ENCODE data around the gene NUDT21.

Gene NUDT21

DNA sequence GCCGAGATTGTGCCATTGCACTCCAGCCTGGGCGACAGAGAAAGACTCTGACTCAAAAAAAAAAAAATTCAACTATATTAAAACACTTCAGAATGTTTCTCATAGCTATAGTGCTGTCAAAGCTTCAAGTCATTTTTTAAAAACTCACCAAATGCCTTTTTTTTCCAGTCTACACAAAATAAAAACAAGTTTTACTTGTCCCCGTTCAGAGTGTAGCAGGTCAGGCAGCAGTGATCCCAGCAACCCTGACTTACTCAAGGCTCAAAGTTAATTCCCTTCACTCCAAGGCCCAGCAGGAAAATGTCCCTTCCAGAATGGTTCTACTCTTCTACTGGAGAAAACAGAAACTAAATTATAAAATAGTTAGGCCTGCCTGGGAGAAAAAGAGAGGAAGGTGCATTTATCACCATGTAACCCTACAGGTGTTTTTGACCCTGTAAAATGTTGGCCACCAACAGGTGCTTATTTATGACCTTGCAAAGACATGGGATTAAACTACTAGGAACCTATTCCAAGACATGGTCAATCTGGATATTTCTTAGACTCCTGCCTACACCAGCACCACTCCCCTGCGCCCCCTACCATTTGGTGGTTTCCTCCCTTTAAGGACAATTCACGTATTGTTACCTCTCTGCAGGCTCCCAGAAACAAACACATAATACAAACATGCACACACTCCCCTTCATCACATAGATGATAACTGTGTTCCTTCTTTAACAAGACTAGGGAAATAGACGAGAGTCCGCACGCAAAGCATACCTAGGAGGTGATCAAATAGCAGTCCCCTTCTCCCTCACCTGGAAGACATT, 31.2 kb downstream of the NUDT21 start:
- H3K4me1 Mint-ChIP-seq (ENCODE audit: low read depth): peaks cover 44% of the 10 kb centered on the region
- H3K9me3 Mint-ChIP-seq: no peaks in the 10 kb centered on the region
- no peak overlapping the region for H3K27ac Mint-ChIP-seq
- H3K36me3 Mint-ChIP-seq (ENCODE audit: low read depth): peaks cover 9% of the 10 kb centered on the region
- no peak overlapping the region for H3K4me3 Mint-ChIP-seq
- no peak for DNase-seq (ENCODE audit: low spot score)
- no peaks in the 10 kb centered on the region for H3K27me3 Mint-ChIP-seq (ENCODE audit: low read depth)

- Mint-ChIP-seq H3K27me3 (ENCODE audit: low read depth) (no peaks in the 10 kb centered on the region), H3K4me3 (no peak overlapping the region), H3K36me3 (ENCODE audit: low read depth) (peaks cover 10% of the 10 kb centered on the region), H3K4me1 (ENCODE audit: low read depth) (peaks cover 20% of the 10 kb centered on the region), H3K9me3 (no peaks in the 10 kb centered on the region), H3K27ac (no peak overlapping the region)
- DNase-seq (ENCODE audit: low spot score): no peak
Measured at GRCh38 chr16:56417138-56417537, 34.0 kb downstream of the NUDT21 start.

GRCh38 chr16:56415875-56416274, 35.3 kb downstream of the NUDT21 start:
- Mint-ChIP-seq H3K36me3 (ENCODE audit: low read depth) (peaks cover 16% of the 10 kb centered on the region), H3K27ac (no peak overlapping the region), H3K4me3 (no peak overlapping the region), H3K27me3 (ENCODE audit: low read depth) (no peaks in the 10 kb centered on the region), H3K4me1 (ENCODE audit: low read depth) (peaks cover 13% of the 10 kb centered on the region), H3K9me3 (no peaks in the 10 kb centered on the region)
- no peak for DNase-seq (ENCODE audit: low spot score)

DNA sequence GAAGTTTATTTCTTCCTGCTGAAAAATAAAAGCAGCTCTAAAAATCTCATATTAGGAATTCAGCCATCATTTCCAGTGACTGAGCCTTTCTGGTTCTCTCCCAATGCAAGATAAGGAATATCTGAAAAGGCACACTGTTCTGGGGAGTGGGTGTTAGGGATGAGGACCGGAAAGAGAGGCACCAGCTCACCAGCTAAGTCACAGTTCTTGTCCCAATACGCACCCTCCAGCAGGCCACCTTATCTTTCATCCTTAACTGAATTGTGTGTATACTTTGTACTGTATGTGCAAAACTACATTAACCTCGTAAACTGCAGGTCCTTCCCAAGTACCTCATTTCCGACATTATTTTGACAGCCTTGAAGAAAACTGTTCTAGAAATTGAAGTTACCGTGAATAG, 36.8 kb downstream of the NUDT21 start:
- H3K36me3 Mint-ChIP-seq (ENCODE audit: low read depth): peaks cover 23% of the 10 kb centered on the region

DNA sequence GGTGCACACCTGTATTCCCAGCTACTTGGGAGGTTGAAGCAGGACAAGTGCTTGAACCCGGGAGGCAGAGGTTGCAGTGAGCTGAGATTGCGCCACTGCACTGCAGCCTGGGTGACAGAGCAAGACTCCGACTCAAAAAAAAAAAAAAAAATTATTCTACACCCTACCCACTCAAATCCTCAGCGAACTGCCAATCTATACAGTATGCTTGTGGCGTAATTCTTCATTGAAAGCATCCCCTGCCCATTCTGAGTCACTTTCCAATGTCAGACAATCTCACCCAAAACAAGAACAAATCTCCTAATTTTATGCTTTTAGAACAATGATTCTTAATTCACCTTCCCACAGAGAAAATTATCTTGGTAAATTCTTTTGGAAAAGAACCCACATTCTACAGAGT, 37.8 kb downstream of the NUDT21 start:
- H3K27ac Mint-ChIP-seq: no peak overlapping the region
- peaks cover 29% of the 10 kb centered on the region for H3K36me3 Mint-ChIP-seq (ENCODE audit: low read depth)
- H3K27me3 Mint-ChIP-seq (ENCODE audit: low read depth): no peaks in the 10 kb centered on the region

More for the DNA sequence above, 36.8 kb downstream of the NUDT21 start:
- Mint-ChIP-seq H3K27me3 (ENCODE audit: low read depth) (no peaks in the 10 kb centered on the region), H3K4me3 (no peak overlapping the region), H3K27ac (no peak overlapping the region), H3K9me3 (no peaks in the 10 kb centered on the region), H3K4me1 (ENCODE audit: low read depth) (peaks cover 4% of the 10 kb centered on the region)
- DNase-seq (ENCODE audit: low spot score): no peak

GRCh38 chr16:56411624-56412023, 39.5 kb downstream of the NUDT21 start:
- peaks cover 35% of the 10 kb centered on the region for H3K36me3 Mint-ChIP-seq (ENCODE audit: low read depth)

More for the DNA sequence above, 37.8 kb downstream of the NUDT21 start:
- H3K9me3 Mint-ChIP-seq: no peaks in the 10 kb centered on the region
- no peak for DNase-seq (ENCODE audit: low spot score)
- H3K4me1 Mint-ChIP-seq (ENCODE audit: low read depth): peaks cover 6% of the 10 kb centered on the region
- no peak overlapping the region for H3K4me3 Mint-ChIP-seq

DNA sequence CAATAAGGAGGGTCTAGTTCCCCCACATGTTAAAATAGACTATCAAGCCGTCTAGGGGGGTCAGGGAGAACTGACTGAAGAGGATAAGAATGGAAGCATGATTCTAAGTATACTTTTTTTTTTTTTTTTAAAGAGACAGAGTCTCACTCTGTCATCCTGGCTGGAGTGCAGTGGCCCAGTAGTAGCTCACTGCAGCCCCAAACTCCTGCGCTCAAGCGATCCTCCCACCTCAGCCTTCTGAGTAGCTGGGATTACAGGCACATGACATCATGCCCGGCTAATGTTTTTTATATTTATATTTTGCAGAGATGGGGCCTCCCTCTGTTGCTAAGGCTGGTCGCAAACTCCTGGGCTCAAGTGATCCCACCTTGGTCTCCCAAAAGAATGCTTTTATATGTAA, 40.0 kb downstream of the NUDT21 start:
- Mint-ChIP-seq H3K9me3 (no peaks in the 10 kb centered on the region), H3K27ac (no peak overlapping the region), H3K36me3 (ENCODE audit: low read depth) (peaks cover 35% of the 10 kb centered on the region), H3K27me3 (ENCODE audit: low read depth) (no peaks in the 10 kb centered on the region), H3K4me3 (no peak overlapping the region), H3K4me1 (ENCODE audit: low read depth) (peaks cover 9% of the 10 kb centered on the region)
- no peak for DNase-seq (ENCODE audit: low spot score)

More at GRCh38 chr16:56411624-56412023, 39.5 kb downstream of the NUDT21 start:
- DNase-seq (ENCODE audit: low spot score): no peak
- Mint-ChIP-seq H3K4me3 (no peak overlapping the region), H3K4me1 (ENCODE audit: low read depth) (peaks cover 9% of the 10 kb centered on the region), H3K27me3 (ENCODE audit: low read depth) (no peaks in the 10 kb centered on the region), H3K9me3 (no peaks in the 10 kb centered on the region), H3K27ac (no peak overlapping the region)

DNA sequence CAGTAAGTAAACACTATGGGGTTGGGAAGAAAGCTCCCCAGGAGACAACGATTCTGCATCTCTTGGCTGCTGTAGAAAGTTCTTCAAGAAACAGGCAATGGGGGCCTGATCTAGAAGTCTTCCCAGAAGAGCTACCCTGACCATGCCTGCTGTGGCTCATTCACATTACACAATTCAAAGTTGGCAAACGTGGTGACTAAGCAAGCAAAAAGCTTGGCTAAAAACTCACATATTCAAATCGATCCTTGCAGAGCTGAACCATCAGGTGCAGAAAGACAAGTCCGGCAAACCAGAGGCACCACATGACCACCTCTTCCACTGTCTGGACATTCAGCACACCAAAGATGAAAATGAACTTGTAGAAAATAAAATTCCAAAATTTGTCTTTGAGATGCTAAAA, 41.9 kb downstream of the NUDT21 start:
- Mint-ChIP-seq H3K9me3 (no peaks in the 10 kb centered on the region), H3K36me3 (ENCODE audit: low read depth) (peaks cover 43% of the 10 kb centered on the region), H3K4me3 (no peak overlapping the region), H3K27me3 (ENCODE audit: low read depth) (no peaks in the 10 kb centered on the region), H3K27ac (no peak overlapping the region), H3K4me1 (ENCODE audit: low read depth) (peaks cover 5% of the 10 kb centered on the region)
- no peak for DNase-seq (ENCODE audit: low spot score)

DNA sequence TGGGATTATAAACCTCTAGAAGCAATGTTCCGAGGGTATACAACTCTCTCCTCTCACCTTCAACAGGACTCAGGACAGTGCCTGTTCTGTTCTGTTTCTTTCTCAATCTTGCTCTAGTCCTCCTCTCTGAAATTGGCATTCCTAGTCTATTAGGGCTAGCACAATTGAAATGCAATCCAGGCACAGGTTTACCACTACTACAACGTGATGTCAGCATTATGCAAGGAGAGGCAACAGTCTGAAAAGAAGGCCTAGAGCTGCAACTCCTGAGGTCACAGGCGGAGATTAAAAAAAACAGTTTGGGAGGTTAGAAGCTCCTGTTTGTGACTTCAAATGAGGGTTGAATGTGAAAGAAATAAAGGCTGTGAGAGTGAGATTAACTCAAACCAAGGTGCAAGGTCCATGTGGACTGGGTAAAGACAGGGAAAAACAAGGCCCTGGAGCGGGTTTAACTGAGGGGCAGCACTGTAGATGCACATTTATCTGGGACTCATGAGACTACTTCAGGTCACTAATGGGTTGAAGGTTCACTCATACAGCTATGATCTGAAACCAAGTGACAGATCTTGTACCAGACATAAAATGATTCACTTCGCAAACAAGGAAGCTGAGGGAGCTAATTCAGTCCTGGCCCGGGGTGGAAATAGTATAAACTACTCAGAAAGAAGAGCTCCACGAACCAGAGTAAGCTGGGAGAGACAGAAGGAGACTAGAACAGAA, 42.6 kb downstream of the NUDT21 start:
- H3K27me3 Mint-ChIP-seq (ENCODE audit: low read depth): no peaks in the 10 kb centered on the region
- H3K4me1 Mint-ChIP-seq (ENCODE audit: low read depth): peaks cover 5% of the 10 kb centered on the region
- H3K4me3 Mint-ChIP-seq: no peak overlapping the region
- DNase-seq (ENCODE audit: low spot score): no peak
- H3K27ac Mint-ChIP-seq: no peak overlapping the region
- H3K9me3 Mint-ChIP-seq: no peaks in the 10 kb centered on the region
- H3K36me3 Mint-ChIP-seq (ENCODE audit: low read depth): peaks cover 40% of the 10 kb centered on the region

GRCh38 chr16:56405977-56406672, 45.0 kb downstream of the NUDT21 start:
- H3K9me3 Mint-ChIP-seq: no peaks in the 10 kb centered on the region
- no peak overlapping the region for H3K4me3 Mint-ChIP-seq
- peaks cover 5% of the 10 kb centered on the region for H3K4me1 Mint-ChIP-seq (ENCODE audit: low read depth)
- no peaks in the 10 kb centered on the region for H3K27me3 Mint-ChIP-seq (ENCODE audit: low read depth)
- H3K27ac Mint-ChIP-seq: no peak overlapping the region
- peaks cover 45% of the 10 kb centered on the region for H3K36me3 Mint-ChIP-seq (ENCODE audit: low read depth)
- no peak for DNase-seq (ENCODE audit: low spot score)

GRCh38 chr16:56401482-56401881, 49.6 kb downstream of the NUDT21 start:
- H3K27ac Mint-ChIP-seq: no peak overlapping the region

DNA sequence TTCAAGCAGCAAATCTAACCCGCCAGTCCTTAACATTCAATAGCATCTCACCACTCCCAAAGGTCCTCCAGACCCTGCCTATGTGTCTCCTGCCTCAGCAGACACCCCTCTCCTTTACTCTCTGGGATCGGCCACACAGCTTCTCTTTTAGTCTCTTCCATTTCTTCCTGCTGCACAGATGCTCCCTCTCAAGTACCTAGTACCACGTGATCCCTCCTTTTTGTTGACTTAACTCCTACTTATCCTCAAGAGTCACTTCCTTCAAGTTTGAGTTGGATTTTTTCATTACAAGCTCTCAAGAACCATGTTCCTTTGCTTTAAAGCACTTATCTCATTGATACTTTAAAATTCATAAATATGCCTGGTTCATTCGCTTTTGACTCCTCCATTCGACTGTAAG, 50.7 kb downstream of the NUDT21 start:
- no peak overlapping the region for H3K4me3 Mint-ChIP-seq
- H3K27ac Mint-ChIP-seq: no peak overlapping the region
- no peaks in the 10 kb centered on the region for H3K9me3 Mint-ChIP-seq
- peaks cover 50% of the 10 kb centered on the region for H3K36me3 Mint-ChIP-seq (ENCODE audit: low read depth)
- no peaks in the 10 kb centered on the region for H3K27me3 Mint-ChIP-seq (ENCODE audit: low read depth)
- no peaks in the 10 kb centered on the region for H3K4me1 Mint-ChIP-seq (ENCODE audit: low read depth)
- no peak for DNase-seq (ENCODE audit: low spot score)

More at GRCh38 chr16:56401482-56401881, 49.6 kb downstream of the NUDT21 start:
- no peak overlapping the region for H3K4me3 Mint-ChIP-seq
- no peaks in the 10 kb centered on the region for H3K27me3 Mint-ChIP-seq (ENCODE audit: low read depth)
- H3K4me1 Mint-ChIP-seq (ENCODE audit: low read depth): no peaks in the 10 kb centered on the region
- no peak for DNase-seq (ENCODE audit: low spot score)
- H3K9me3 Mint-ChIP-seq: no peaks in the 10 kb centered on the region
- H3K36me3 Mint-ChIP-seq (ENCODE audit: low read depth): peaks cover 45% of the 10 kb centered on the region

GRCh38 chr16:56399486-56399885, 51.6 kb downstream of the NUDT21 start:
- no peaks in the 10 kb centered on the region for H3K9me3 Mint-ChIP-seq
- H3K4me1 Mint-ChIP-seq (ENCODE audit: low read depth): no peaks in the 10 kb centered on the region
- no peak overlapping the region for H3K27ac Mint-ChIP-seq
- H3K4me3 Mint-ChIP-seq: no peak overlapping the region
- H3K36me3 Mint-ChIP-seq (ENCODE audit: low read depth): peaks cover 51% of the 10 kb centered on the region
- H3K27me3 Mint-ChIP-seq (ENCODE audit: low read depth): no peaks in the 10 kb centered on the region
- no peak for DNase-seq (ENCODE audit: low spot score)

DNA sequence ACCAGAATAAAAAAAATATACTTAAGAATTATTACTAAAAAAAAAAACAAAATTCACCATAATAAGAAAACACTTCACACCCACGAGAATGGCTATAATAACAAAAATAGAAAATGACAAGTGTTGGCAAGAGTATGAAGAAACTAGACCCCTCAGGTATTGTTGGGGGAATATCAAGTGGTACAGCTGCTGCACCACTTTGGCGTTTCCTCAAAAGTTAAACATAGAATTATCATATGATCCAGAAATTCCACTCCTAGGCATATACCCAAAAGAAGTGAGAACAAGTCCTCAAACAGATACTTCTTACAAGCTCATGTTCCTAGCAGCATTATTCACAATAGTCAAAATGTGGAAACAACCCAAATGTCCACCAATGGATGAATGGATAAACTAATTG, 52.1 kb downstream of the NUDT21 start:
- Mint-ChIP-seq H3K4me1 (ENCODE audit: low read depth) (peaks cover 1% of the 10 kb centered on the region), H3K9me3 (no peaks in the 10 kb centered on the region), H3K4me3 (no peak overlapping the region), H3K27me3 (ENCODE audit: low read depth) (no peaks in the 10 kb centered on the region), H3K36me3 (ENCODE audit: low read depth) (peaks cover 50% of the 10 kb centered on the region), H3K27ac (no peak overlapping the region)
- no peak for DNase-seq (ENCODE audit: low spot score)

Measured in T-helper 2 cell treated with Interferon-gamma antibody and Interleukin-4, amounts not matched to agents 5 μg/mL and 100 μg/mL, for 36 hours (primary cell).